HG03039 (cell line): ENCODE results near the gene AFF2.
"Not testable (repeated sequence)": the region's sequence is repeated elsewhere in the genome, so short reads cannot be mapped to it uniquely, and the experiment has no call there.

Source experiments
- ATAC-seq: cut with Tn5 transposase; IDR thresholded peaks from one replicate; pipeline ENCODE4 v1.9.1; 2021; ENCODE audit warnings: mild to moderate bottlenecking, moderate library complexity; ENCODE audit not compliant: unreplicated experiment

The AFF2 gene

GRCh38 chrX:148632444-148632843 lies 132.0 kb downstream of the AFF2 start:
- ATAC-seq = no peak

DNA sequence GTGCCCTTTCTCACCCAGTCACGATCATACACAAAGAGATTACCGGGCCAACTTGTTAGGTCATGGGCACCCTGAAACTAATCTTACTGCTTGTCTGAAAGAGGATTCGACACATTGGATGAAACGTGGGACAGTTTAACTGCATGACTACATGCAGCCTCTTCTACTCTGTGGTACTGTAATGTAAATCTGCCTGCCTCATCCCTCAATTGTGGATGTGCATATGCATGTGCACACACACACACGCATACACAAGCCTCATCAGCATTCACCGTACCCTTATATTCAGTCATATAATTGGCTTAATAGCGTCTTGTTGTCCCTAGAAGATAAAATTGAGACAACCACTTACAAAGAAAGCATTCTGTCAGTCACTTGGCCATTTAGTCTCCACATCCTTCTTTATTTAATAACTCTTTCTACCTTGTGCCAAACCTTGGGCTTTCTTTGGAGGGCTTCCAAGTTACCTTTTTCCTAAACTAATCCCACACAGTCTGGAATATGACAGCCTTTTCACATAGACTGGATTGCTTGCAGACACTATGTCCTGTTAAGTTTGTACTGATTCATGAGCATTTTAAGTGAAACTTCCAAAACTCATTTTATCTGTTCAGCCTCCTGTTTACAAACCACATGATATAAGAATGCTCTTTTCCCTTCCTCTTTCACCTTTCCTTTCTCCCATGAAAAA lies 132.9 kb downstream of the AFF2 start:
- ATAC-seq = no peak

DNA sequence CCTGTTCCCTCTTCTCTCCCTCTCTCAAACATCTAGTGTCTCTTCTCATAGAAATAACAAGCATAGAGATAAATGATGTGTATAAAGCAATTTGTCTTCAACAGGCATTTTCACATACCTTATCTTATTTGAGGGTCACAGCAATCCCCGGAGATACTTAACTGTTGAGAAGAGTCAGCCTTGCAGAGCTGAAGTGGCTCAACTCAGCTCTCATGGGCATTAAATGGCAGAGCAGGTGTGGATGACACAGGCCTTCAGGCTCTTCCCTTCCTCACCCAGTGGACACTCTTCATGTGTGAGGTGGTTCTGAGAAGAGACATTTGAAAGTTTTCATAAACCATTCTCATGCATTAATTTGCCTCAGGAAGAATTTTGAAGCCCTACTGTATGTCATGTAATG lies 134.2 kb downstream of the AFF2 start:
- ATAC-seq = no peak

GRCh38 chrX:148643460-148643859 lies 143.0 kb downstream of the AFF2 start:
- no peak for ATAC-seq

DNA sequence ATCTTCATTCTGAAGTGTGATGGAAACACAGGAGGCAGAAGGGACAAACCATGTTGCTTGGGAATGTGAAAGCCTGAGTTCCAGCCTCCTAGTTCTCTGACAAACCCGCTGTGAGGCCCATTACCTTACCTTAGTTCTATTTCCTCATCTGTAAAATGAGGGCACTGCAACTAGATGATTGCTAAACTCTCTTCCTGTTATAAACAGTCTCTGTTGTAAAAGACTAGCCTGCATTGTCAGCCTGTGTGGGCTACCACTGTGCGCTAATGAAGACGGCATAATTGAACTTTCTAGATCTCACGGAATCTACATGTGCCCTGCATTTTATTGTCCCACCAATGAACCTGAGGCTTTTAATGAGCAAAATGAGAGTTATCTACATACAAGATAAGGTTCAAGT lies 147.2 kb downstream of the AFF2 start:
- ATAC-seq = no peak

DNA sequence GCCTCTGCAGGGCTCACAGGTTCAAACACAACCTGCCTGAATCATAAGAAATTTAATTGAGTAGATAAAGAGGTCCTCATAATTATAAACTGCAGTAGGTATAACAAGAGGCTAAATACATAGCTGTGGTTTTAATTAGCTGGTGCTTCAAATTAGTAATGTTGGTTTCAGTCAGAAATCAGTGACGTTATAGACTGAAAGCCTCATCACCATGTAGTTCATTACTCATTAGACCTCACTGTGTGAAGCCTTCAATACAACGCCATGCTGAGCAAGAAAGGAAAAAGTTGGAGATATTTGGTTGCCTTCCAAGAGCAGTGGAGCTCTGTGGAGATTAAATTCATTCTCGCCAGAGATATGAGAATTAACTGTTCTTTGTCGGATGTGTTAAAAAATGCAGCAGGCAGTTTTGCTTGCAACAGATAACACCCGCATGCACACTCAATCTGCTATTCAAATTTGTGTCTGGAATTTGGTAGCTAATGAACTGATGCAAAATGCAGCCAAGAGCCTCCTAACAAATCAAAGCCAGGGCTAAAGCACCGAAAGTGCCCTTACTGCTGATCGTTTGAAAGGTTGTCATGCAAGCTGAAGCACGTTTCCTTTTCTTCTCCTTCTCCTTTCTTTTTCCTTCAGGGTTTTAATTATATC lies 148.9 kb downstream of the AFF2 start:
- no peak for ATAC-seq

- ATAC-seq = no peak
Observed at GRCh38 chrX:148658115-148658730, 157.8 kb downstream of the AFF2 start.

DNA sequence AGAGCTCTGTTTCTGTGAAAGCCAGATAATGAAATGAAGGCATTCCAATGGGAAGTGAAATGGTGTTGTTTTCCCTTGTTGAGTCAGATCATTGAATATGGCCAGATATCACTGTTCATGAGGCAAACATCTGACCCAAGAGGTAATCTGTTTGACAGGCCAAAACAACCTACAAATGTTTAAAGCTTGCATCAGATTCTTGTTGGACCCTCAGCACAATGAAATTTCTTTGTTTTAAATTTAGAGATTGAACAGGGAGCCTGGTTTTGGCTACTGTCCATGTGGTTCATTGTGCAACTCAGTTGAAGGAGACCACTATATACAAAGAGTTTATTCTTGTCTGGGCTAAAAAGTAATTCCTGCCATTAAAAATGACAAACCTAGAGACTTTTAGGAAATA lies 159.1 kb downstream of the AFF2 start:
- no peak for ATAC-seq

DNA sequence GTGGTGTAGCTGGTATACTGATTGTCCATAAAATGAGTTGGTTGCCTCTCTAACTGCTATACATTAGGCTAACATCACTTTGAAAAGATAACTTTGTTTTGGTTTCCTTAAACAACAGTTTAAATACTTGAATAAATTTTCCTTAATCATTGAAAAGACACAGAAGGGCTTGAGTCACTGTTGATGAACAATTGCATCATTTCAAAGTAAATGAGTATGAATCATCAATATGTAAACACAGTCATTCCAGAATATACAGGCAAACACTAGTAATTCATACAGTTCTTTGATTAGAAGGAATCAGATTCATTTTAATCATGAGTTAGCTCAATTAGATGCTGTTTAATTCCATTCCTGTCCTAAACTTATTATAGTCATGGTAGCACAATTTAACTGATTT lies 160.6 kb downstream of the AFF2 start:
- ATAC-seq = no peak

DNA sequence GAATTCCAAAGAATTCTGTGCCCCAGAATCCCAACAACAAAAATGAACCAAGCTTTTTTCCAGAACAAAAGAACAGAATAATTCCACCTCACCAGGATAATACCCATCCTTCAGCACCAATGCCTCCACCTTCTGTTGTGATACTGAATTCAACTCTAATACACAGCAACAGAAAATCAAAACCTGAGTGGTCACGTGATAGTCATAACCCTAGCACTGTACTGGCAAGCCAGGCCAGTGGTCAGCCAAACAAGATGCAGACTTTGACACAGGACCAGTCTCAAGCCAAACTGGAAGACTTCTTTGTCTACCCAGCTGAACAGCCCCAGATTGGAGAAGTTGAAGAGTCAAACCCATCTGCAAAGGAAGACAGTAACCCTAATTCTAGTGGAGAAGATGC lies 161.6 kb downstream of the AFF2 start:
- ATAC-seq = no peak

DNA sequence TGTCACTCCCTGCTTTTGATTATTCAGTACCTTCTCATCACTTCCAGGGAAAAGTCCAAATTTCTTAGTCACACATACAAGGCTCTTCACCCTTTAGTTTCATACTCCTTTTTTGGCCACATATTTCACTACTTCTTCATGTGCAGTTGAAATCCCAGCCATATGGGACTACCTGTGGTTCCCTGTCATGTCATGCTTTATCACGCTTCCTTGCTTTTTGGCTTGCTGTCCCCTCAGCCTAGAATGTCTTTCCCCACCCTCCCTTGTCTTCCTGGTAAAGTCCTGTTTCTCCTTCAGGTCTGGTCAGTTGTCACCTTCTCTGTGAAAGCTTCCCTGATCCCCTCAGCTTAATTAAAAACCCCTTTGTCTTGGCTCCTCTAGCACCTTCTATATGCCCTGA lies 163.8 kb downstream of the AFF2 start:
- no peak for ATAC-seq

- no peak for ATAC-seq
Observed at GRCh38 chrX:148664995-148665394, 164.6 kb downstream of the AFF2 start.

GRCh38 chrX:148669175-148669574 lies 168.8 kb downstream of the AFF2 start:
- not testable (repeated sequence) for ATAC-seq

GRCh38 chrX:148670277-148670676 lies 169.9 kb downstream of the AFF2 start:
- no peak for ATAC-seq

DNA sequence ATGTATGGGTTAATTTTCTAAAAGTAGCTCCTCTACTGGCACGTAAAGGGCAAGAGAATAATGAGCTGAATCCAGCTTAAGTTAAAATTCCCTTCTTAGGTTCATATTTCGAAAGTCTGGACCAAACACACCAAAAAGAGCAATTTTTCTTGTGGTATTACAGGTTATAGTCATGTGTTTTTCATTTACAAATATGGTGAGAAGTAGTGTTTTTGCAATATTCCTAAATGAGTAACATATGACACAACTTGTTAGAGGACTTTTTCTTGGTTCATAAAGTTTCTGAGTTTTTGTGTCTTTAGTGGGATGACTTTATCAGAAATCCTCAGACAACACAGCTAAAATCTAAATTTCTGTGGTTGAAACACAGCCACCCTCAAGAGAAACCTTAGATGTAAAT lies 172.1 kb downstream of the AFF2 start:
- no peak for ATAC-seq

GRCh38 chrX:148681605-148682004 lies 181.2 kb downstream of the AFF2 start:
- ATAC-seq = no peak

- ATAC-seq = no peak
Observed at GRCh38 chrX:148682206-148682605, 181.8 kb downstream of the AFF2 start.

- no peak for ATAC-seq
Observed at GRCh38 chrX:148691456-148691855, 191.0 kb downstream of the AFF2 start.

DNA sequence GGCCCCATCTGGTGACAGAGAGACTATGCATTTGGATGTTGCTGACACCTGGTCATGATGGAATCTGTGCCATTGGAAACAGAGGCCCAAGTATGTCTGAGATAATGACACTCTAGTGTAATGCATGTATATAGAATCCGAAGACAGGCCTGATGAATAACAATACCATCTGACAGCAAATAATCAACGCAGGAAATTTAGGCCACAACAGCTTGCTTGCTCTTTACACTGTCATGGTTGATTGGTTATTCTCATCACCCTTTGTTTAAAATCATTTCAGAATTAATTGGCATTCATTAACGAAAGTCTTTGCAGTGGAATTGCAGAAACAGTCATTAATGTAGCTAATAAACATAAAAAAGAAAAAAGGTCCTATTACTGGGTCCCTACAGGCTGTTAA lies 194.8 kb downstream of the AFF2 start:
- ATAC-seq = no peak

DNA sequence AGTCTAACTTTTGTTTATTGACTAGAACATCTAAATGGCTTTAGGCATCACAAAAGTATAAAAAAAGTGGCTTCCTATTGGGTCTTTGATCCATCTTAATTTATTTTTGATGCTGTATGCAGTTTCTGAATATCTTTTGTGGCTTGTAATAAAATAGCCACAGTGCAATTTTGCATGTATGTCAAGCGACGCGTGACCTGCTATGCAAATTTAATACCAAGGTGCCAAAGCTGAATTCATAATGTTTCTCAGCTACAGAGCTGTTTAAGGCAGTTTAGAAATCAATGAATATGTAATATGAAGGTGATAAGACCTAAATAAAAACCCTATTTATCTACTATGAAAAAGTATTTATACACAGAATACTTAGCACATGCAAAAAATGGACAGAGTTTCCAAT lies 197.8 kb downstream of the AFF2 start:
- no peak for ATAC-seq

DNA sequence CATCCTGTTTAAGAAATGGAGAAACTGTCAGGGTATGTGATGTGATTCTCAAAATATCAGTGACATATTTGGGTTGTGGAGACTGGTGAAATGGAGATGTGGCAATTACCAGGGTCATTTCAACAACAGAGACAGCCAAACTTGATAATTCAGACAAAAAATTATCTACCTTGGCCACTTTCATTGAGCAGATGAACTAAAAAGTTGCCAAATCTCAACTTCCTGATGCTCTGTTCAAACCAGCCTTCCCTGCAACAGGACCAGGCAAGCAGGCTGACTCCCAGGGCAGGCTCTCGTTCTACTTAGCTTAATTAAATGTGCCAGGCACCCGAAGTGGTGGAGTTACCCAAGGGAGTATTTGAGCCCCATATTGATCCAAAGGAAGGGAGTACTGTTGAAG lies 199.6 kb downstream of the AFF2 start:
- no peak for ATAC-seq

DNA sequence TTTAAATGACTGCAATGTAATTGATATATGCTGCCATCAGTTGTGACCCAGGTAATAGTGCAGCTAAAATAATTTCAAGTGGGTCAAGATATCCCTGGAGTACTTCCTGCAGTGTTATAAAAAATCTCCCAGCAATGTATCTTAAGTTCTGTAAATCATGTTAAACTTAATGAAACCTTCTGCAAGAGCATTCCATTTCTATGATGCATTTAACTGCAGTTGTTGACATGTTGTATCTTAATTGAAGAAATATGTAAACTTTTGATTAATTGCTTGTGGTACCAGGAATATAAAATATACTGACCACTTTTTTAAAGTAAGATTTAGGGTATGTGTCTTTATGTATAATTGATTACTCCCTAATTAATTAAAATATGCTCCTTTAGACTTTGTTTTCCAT lies 213.6 kb downstream of the AFF2 start:
- ATAC-seq = no peak
